Measurements from ENCODE around the gene ANKRD9.

ANKRD9 gene

DNA sequence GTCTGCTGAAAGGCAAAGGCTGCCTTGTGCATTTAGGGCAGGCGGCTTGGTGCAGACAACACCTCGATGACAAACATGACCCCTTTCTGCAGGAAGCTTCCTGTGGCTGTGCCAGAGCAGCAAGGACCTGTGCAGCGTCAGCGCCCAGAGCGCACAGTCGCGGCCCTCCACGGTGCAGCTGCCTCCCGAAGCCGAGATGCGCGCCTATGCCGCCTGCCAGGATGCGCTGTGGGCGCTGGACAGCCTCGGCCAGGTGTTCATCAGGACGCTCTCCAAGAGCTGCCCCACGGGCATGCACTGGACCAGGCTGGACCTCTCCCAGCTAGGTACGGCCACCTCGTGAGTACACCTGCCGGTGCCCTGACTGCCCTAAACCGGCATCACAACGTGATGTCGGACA lies 57.3 kb downstream of the ANKRD9 start:
- TF ChIP-seq, protein P1, sequence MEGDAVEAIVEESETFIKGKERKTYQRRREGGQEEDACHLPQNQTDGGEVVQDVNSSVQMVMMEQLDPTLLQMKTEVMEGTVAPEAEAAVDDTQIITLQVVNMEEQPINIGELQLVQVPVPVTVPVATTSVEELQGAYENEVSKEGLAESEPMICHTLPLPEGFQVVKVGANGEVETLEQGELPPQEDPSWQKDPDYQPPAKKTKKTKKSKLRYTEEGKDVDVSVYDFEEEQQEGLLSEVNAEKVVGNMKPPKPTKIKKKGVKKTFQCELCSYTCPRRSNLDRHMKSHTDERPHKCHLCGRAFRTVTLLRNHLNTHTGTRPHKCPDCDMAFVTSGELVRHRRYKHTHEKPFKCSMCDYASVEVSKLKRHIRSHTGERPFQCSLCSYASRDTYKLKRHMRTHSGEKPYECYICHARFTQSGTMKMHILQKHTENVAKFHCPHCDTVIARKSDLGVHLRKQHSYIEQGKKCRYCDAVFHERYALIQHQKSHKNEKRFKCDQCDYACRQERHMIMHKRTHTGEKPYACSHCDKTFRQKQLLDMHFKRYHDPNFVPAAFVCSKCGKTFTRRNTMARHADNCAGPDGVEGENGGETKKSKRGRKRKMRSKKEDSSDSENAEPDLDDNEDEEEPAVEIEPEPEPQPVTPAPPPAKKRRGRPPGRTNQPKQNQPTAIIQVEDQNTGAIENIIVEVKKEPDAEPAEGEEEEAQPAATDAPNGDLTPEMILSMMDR (conservative IDR thresholded peaks at IDR 0.05; ENCODE audit: low read depth, low read length): no peak
- no peak for DNase-seq (ENCODE audit: low read depth)

More for the DNA sequence above, 57.3 kb downstream of the ANKRD9 start:
- no peak overlapping the region for H3K4me3 ChIP-seq (ENCODE audit: low read depth, low read length)

Data from choroid plexus epithelial cell (primary cell).